NCI-H1092 (cell line): ENCODE results near the gene NXPH2.

ENCODE experiments used
- DNase-seq: peaks from one replicate; lab custom pipeline; 2025; lab: John Stamatoyannopoulos, UW

NXPH2 gene

DNA sequence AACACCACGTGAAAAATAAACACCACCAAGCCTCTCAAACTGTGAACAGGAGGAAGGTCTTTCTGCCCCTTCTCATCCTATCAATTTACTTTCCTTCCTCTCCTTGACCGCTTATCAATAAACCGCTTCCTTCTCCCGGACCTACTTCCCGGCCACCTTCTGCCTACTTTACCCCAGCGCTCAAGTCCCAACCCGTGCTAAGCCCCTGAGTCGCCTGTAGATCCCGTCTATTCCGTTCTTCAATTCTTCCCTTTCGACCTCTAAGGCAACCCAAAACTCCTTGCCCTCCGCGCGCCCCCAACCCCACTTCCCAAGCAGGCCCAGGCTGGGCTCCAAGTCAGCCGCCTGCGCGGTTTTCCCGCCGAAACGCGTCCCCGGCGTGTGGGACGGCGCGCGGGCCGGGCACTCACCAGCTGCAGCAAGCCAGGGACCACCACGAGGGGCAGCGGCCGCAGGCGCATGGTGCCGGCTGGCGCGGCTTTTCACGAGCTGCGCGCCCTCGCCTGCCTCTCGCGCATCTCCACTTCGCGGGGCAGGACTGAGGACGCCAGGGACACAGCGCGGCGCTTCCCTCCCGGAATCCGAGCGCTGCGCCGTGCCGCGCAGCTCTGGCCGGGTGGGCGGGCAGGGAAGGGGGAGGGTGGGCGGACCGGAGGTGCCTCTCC lies at the start of gene NXPH2:
Gene NXPH2, minus strand, starts transcription at position 610 of the 665 bp plus-strand sequence. Its CDS starts 149 bp downstream, at position 461.
- DNase-seq = no peak

DNA sequence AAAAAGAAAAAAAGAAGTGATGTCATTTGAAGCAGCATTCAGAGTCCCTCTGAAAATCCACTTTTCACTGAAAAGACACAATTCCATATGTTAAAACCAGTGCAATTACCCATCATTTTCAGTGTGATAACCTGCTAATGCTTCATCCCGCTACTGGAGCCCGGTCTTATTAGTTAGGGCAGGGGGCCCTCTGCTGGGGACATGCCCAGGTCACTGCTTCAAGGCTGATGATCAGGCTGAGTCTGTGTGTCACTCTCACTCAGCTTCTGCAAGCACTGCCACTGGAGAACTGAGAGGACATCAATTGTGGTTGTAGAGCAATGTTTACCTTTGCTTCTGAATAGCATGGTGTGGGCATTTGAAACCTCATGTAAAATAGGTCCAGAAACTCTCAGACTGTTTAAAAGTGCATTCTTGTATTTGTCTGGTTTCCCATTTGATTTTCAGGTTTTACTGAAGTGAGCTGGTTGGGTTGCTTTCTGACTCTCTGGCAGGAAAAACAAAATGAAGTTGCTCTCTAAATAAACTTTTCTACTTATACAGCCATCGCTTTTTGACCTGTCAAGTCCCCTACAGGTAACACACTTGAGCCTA lies 49.2 kb upstream of the NXPH2 start:
- no peak for DNase-seq

GRCh38 chr2:138827426-138828054 lies 47.4 kb upstream of the NXPH2 start:
- DNase-seq = peak; percentile 51

GRCh38 chr2:138823666-138824065 lies 43.5 kb upstream of the NXPH2 start:
- DNase-seq = no peak

GRCh38 chr2:138819964-138820363 lies 39.8 kb upstream of the NXPH2 start:
- DNase-seq = no peak

DNA sequence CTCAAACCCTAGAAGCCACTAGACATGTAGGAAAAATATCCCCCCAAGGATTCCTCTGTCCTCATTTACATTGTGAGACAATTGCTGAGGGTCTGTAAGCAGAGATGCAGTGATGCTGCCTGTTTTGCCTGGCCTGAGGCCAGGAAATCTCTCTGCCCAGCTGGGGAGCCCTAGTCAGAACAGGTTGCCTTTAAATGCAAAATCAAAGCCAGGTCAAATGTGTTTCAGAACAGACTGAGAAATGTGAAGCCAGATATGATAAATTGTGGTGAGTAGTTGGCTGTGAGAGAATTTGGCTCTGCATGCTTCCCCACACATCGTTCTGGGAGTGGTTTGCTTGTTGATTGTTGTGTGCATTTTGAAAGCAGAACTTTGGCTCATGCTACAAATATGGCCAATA lies 38.4 kb upstream of the NXPH2 start:
- peak; percentile 7 for DNase-seq

DNA sequence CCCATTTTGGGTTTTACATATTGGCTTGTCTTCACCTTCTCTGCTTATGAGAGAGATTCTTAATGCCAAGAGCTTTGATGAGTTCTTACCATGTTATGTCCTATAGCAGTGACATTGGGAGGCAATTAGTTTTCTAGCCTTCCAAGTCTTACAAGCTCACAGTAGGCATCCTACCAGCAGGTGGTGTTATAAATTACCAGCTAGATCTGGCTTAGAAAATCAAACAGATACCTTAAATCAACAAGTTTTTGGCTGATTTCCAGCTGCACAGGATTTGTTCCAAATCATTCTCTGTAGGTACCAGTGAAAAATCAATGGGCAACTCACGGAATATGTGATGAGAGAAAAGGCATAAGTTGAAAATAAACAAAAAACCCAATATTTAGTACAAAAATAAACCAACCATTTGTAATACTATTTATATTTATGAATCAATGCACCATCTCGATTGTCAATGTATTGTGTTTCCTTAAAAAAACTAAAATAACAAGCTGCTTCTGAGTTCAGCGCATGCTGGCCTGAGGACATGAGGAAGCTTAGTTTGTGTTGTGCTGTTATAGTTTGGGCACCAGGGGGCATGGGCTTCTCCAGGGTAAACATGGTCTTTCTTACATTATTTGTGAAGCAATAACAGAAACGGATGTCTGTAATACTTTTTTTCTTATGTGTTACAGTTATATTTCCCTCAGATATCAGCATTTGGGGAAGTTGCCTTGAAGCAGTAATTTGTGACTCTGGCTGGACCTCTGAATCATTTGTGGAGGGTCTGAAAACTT lies 34.1 kb upstream of the NXPH2 start:
- DNase-seq = peak; percentile 60

GRCh38 chr2:138811431-138811830 lies 31.2 kb upstream of the NXPH2 start:
- DNase-seq = no peak

DNA sequence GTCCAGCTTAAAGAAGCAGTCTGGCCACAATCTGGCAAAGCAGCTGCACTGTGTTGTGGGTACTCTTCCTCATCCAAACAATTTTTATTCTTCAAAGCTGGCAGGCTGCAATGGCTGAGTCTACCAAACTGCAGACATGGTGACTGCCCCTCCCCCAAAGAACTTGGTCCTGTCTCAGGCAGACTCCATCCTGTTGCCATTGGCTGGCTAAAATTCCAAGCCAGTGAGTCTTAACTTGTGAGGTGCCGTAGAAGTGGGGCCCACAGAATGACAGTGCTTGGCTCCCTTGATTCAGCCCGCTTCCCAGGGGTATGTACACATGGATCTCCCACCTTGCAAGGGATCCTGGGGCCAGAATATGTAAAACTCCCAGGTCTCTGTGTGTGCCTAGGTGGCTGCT lies 14.5 kb upstream of the NXPH2 start:
- DNase-seq = no peak

DNA sequence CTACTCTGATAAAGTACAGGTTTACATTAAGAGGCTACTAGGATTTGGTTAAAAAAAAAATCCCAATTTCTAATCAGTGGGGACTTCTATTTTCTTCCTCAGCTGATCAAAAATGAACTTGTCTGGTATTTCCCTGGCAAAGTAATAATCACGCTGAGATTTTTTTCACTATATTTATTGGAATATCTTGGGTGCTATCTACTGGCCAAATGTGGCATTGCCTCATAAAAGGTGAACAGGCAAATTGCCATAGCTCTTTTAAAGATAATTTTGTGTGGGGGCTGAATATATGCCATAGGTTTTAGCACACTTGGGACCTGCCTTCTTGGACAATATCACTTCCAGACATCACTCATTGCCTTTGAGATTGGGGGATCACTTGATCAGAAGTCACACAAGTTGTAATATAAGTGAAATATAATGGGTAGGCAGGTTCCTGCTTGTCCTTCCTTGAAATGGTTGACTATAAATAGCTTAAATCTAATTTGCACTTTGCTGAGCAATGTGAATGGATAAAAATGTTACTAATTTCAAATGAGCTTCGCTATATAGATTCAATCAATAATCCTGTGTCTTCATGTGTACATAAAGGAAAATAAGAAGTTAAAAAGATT lies 7.0 kb upstream of the NXPH2 start:
- DNase-seq = no peak

DNA sequence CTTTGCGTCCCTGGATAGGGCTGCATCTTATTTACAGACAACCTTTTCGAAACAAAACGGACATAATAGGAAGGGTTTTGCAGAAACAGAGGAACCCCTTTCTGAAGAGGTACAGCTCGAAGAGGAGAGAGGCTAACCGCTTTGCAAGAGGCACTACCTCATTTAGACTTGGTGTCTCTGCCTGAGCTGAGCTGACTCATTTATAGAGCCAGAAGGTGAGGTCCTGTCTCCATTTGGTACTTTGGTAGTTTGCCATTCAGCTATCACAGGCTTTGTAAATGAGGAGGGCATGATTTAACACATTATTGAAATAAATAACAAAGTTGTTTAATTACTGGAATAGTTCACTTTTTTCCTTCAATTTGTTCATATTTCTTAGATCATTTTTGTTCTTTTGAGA lies 2.2 kb upstream of the NXPH2 start:
- no peak for DNase-seq

DNA sequence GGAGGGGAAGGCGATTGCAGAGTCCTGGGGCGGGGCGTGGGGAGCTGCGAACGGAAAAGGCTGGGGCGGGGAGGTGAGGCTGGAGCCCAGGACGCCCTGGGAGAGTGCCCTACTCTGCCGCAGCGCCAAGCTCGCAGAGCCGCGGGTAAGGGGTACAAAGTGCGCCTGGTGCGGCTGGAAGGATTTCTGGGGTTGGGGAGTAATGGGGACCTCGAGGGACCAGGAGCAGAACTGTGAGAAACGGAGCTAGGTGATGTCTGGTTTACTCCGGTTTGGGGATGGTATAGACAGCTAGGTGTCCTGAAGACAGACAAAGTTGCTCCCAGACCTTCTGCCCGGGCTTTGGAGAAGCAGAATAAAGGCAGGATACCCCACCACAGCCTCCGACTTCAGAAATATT lies 718 bp upstream of the NXPH2 start:
- no peak for DNase-seq

- no peak for DNase-seq
These were observed 273 bp upstream of the NXPH2 start for GRCh38 chr2:138780446-138780880.

DNA sequence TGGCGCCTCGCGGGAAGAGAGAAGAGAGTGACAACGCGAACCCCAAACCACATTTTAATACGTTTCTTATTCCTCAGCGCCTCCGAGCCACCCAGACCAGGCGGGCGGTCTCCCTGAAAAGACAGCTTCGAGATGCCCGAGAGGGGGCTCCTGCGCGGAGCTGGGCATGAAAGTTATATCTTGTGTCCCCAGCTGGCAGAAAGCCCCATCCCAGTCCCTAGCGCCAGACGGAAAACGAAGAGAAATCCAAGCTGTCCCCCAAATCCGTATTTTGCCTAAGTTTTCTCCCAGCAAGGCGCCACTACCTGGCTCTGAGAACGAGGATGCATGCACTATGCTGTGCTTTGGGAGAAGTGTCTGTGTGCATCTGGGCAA lies 797 bp downstream of the NXPH2 start:
- no peak for DNase-seq

GRCh38 chr2:138777996-138778395 lies 2.2 kb downstream of the NXPH2 start:
- no peak for DNase-seq

DNA sequence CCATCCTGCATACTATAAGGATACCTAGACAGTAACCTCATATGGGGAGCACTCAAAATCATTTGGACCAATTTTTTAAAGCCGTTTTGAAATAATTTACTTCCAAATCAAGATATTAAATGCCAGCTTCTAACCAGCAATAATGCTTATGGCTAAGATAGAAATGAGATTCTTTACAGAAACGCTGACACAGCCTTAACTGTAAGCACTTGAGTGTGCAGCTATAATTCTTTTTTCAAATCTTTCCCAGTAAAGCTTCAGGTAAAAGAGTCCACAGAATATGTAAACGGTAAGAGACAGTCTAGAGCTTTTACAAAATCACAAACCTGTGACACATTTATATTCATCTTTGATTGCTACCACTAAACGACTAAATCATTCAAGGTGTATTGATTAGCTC lies 4.5 kb downstream of the NXPH2 start:
- no peak for DNase-seq

DNA sequence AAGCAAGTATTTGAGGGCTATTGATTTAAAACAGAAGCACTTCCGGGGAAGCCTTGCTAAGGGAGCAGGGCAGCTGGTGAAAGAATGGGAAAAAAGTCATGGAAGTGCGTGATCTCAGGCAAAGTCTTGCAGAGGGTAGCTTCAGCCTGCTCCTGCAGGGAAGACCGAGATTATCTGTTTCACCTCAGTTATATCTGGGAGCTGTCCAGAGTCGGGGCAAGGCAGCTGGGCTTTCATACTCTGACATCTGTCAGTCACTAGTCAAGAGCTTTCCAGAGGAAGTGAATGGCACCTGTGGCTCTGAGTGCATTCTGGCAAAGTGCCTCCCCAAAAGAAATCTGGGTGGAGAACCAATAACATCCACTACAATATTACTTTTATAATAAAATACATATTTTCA lies 8.7 kb downstream of the NXPH2 start:
- no peak for DNase-seq

DNA sequence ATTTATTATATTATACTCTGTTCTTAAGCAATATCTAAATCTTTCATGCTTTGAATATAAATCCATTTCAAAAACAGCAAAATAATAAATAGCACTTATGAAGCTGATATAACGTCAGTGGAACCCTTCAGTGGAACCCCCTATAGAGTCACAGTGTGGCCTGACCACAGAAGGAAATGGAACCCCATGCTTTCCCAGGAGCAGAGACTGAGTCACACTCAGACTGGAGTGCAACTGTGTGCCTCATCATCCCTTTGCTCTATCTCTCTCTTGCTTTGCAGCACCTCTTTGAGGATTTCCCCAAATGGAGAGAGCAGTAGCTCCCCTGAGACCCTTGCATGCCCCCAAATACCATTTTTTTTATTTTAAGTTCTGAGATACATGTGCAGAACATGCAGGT lies 13.1 kb downstream of the NXPH2 start:
- DNase-seq = no peak

- no peak for DNase-seq
These were observed 13.7 kb downstream of the NXPH2 start for GRCh38 chr2:138766464-138766863.

DNA sequence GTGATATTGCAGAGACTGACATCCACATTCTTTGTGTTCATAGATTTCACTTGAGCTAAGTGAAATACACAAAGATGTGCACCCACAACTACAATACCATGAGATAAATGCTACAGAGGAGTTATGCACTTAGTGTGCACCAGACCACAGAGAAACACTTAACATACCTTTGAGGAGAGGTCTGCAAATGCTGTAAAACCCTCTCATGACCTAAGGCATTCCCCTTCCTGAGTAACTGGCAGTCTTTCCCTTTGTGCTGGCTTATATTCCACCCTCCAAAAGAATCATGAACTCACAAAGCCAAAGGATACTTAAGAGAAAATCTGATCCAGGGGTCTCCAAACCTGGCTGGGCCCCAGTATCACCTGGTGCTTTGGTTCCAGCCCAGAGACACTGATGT lies 16.2 kb downstream of the NXPH2 start:
- DNase-seq = no peak

- DNase-seq = no peak
These were observed 17.7 kb downstream of the NXPH2 start for GRCh38 chr2:138762533-138762932.

GRCh38 chr2:138760676-138761075 lies 19.5 kb downstream of the NXPH2 start:
- no peak for DNase-seq
